ENCODE results near the gene KIF17.

DNA sequence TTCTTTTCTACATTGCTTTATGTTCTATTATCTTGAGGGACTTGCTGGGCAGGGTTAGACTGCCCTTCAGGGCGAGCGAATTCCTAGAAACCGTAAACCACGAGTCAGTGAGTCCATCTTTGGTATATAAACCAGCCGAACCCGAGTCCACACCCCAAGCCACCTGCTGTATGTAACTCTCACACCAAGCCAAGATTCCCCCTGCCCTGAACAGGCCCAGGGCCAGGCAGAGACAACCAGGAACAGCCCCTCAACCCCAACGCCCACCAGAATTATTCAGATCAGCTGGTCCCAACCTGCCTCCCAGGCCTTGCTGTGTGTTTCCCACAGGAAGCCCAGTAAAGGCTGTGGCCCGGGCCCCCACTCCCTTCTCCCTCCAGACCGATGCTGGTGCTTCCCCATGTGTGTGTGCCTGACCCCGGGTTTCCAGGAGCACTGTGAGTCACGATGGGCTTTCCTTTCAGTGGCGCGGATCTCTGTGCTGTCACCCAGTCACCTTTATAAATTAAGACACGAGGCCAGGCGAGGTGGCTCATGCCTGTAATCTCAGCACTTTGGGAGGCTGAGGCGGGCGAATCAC, 17.1 kb downstream of the KIF17 start:
- no peak for TF ChIP-seq POLR2A (IDR thresholded peaks at IDR 0.05)
- TF ChIP-seq, protein P1, sequence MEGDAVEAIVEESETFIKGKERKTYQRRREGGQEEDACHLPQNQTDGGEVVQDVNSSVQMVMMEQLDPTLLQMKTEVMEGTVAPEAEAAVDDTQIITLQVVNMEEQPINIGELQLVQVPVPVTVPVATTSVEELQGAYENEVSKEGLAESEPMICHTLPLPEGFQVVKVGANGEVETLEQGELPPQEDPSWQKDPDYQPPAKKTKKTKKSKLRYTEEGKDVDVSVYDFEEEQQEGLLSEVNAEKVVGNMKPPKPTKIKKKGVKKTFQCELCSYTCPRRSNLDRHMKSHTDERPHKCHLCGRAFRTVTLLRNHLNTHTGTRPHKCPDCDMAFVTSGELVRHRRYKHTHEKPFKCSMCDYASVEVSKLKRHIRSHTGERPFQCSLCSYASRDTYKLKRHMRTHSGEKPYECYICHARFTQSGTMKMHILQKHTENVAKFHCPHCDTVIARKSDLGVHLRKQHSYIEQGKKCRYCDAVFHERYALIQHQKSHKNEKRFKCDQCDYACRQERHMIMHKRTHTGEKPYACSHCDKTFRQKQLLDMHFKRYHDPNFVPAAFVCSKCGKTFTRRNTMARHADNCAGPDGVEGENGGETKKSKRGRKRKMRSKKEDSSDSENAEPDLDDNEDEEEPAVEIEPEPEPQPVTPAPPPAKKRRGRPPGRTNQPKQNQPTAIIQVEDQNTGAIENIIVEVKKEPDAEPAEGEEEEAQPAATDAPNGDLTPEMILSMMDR (IDR thresholded peaks at IDR 0.05): no peak

Data from Peyer's patch (tissue), 4 donors.